Measurements from ENCODE around the gene OR4C45. TPM values are rescaled to one million over a fixed set of nuclear protein-coding genes. Genes with fewer than 3 reads are reported as not detected.
"Not testable (repeated sequence)": the region's sequence is repeated elsewhere in the genome, so short reads cannot be mapped to it uniquely, and the experiment has no call there.

OR4C45 gene
- total and polyA plus RNA-seq, 9 of the 15 experiments (the other 6 are each of a cell fraction or from before 2014, with no cell fraction given): not detected

GRCh38 chr11:50044647-50045046 is 12.0 kb downstream of the OR4C45 start (continued):
- TF ChIP-seq ZNF384 (IDR thresholded peaks at IDR 0.05; ENCODE audit: low read depth, low read length): no peak
- TF ChIP-seq NCOA6 (IDR thresholded peaks at IDR 0.05): no peak

GRCh38 chr11:50063056-50063455 is 30.4 kb downstream of the OR4C45 start:
- BruUV-seq (replicated peaks); FAIRE-seq; H3K4me1 ChIP-seq (replicated peaks in 1 of 2; ENCODE audit: control insufficient read depth in 2 of 2, insufficient read depth in 2 of 2, low read length in 2 of 2); H3K27me3 ChIP-seq (ENCODE audit: control insufficient read depth in 2 of 2, insufficient read depth in 2 of 2, low read length in 2 of 2); DNase-seq (ENCODE audit: extremely low read depth in 1 of 4, low spot score in 3 of 4); H3K9me1 ChIP-seq (ENCODE audit: control insufficient read depth, insufficient read depth, low read length); H2AFZ ChIP-seq (ENCODE audit: low read depth, low read length); in situ Hi-C loops (cut with MboI); H3K9me3 ChIP-seq (replicated peaks; ENCODE audit: control insufficient read depth, insufficient read depth, low read depth, low read length); H3K4me3 ChIP-seq; H3K9ac ChIP-seq (ENCODE audit: insufficient read depth in 1 of 2, low read depth in 2 of 2, low read length in 2 of 2); H4K20me1 ChIP-seq (replicated peaks; ENCODE audit: control insufficient read depth, insufficient read depth, low read length); H3K4me2 ChIP-seq (ENCODE audit: insufficient read depth, low read length); H3K79me2 ChIP-seq (ENCODE audit: control insufficient read depth, insufficient read depth, low read length); POLR2A ChIA-PET; H3K36me3 ChIP-seq (ENCODE audit: control insufficient read depth, insufficient read depth, low read length); intact Hi-C loops (cut with micrococcal nuclease); ATAC-seq; H3K27ac ChIP-seq (ENCODE audit: extremely low read depth, low read depth, low read length): not testable (repeated sequence)
- CTCF ChIA-PET (ENCODE audit: low intra/inter-chr PET ratio): interaction anchor here (0.6 kb wide), 1 partner anchor 783 kb away, joined by 3 read pairs; no protein-coding TSS in a partner anchor
- 0% methylated on average over 13 of the region's 22 CpGs for WGBS (ENCODE audit: insufficient coverage, low coverage, missing lambda C conversion rate)

- H4K20me1 ChIP-seq (replicated peaks; ENCODE audit: control insufficient read depth, insufficient read depth, low read length): no peaks in the 10 kb centered on the region
- POLR2A ChIA-PET: interaction anchor here (0.6 kb wide), 1 partner anchor 10 kb away, joined by 3 read pairs; no protein-coding TSS in a partner anchor
- CTCF ChIA-PET (ENCODE audit: low intra/inter-chr PET ratio): no interaction called here
- no peak overlapping the region for H3K4me2 ChIP-seq (ENCODE audit: insufficient read depth, low read length)
- H3K27ac ChIP-seq (ENCODE audit: extremely low read depth, low read depth, low read length): no peak overlapping the region
- no peak overlapping the region for H2AFZ ChIP-seq (ENCODE audit: low read depth, low read length)
- H3K9me3 ChIP-seq (replicated peaks; ENCODE audit: control insufficient read depth, insufficient read depth, low read depth, low read length): no peaks in the 10 kb centered on the region; the same call in 1 of the 2 replicates
- no peaks in the 10 kb centered on the region for H3K4me1 ChIP-seq (replicated peaks in 1 of 2; ENCODE audit: control insufficient read depth in 2 of 2, insufficient read depth in 2 of 2, low read length in 2 of 2)
- no peak for FAIRE-seq
- H3K9ac ChIP-seq (ENCODE audit: insufficient read depth in 1 of 2, low read depth in 2 of 2, low read length in 2 of 2): no peak overlapping the region
- DNase-seq (ENCODE audit: extremely low read depth in 1 of 4, low spot score in 3 of 4): no peak
- H3K9me1 ChIP-seq (ENCODE audit: control insufficient read depth, insufficient read depth, low read length): no peaks in the 10 kb centered on the region
- no TSS peak for BruUV-seq (replicated peaks)
- ATAC-seq: no peak
- 0% methylated on average over 3 of the region's 3 CpGs for WGBS (ENCODE audit: insufficient coverage, low coverage, missing lambda C conversion rate)
- TF ChIP-seq ZNF79 (CRISPR knock-in tag; IDR thresholded peaks at IDR 0.05; ENCODE audit: low read depth): no peak
- peak; percentile 56 for TF ChIP-seq ZFP36 (IDR thresholded peaks at IDR 0.05; ENCODE audit: low read depth, low read length, partially characterized antibody)
- intact Hi-C loops (cut with micrococcal nuclease): no loop called here
- no peaks in the 10 kb centered on the region for H3K36me3 ChIP-seq (ENCODE audit: control insufficient read depth, insufficient read depth, low read length)
- in situ Hi-C loops (cut with MboI): no loop called here
- no peaks in the 10 kb centered on the region for H3K79me2 ChIP-seq (ENCODE audit: control insufficient read depth, insufficient read depth, low read length)
- no peak overlapping the region for H3K4me3 ChIP-seq
- H3K27me3 ChIP-seq (ENCODE audit: control insufficient read depth in 2 of 2, insufficient read depth in 2 of 2, low read length in 2 of 2): no peaks in the 10 kb centered on the region
These were observed 37.7 kb downstream of the OR4C45 start for GRCh38 chr11:50070389-50070788.

Measured in K562 (cell line).